PC-3 (cell line): ENCODE results near the gene KCTD2. TPM values are rescaled to one million over a fixed set of nuclear protein-coding genes. Genes with fewer than 3 reads are reported as not detected.

ENCODE experiments used
- ATAC-seq: fragments of 200-7000 bp; cut with Tn5 transposase; 2 replicates; pipeline ENCODE4 v1.9.1; 2020; ENCODE audit warnings: mild to moderate bottlenecking, moderate library complexity
- BruUV-seq: library from RNA; stranded (reverse); fragments of 400-500 nt; replicated peaks from 2 replicates; lab custom pipeline; 2021; lab: Mats Ljungman, UMichigan
- CTCF ChIA-PET: fragments of 300-600 bp; sonication (Branson Sonifier 250); formaldehyde crosslinking; loops from one replicate; lab custom pipeline; 2022; ENCODE audit warnings: antibody characterized with exemption; lab: Charles Lee
- POLR2A ChIA-PET: fragments of 300-600 bp; sonication (Branson Sonifier 250); formaldehyde crosslinking; loops from one replicate; lab custom pipeline; 2022; ENCODE audit warnings: antibody characterized with exemption; ENCODE audit not compliant: unreplicated experiment; lab: Charles Lee
- DNase-seq: peaks from one replicate; pipeline ENCODE4 v3.0.0-alpha.2; 2015
- H2AFZ ChIP-seq: fragments of 300-600 bp; sonication (generic); 2 replicates; pipeline ENCODE4 v1.6.0; 2016; ENCODE audit warnings: antibody characterized with exemption, low read length
- H3F3A ChIP-seq: fragments of 300-600 bp; sonication (generic); one replicate; pipeline ENCODE4 v1.6.0; 2017; ENCODE audit warnings: antibody characterized with exemption, low read length, control low read depth, mild to moderate bottlenecking; ENCODE audit not compliant: unreplicated experiment
- H3K27ac ChIP-seq: fragments of 300-600 bp; sonication (generic); 2 replicates; pipeline ENCODE4 v1.5.1; 2016; ENCODE audit warnings: mild to moderate bottlenecking, low read length
- H3K27me3 ChIP-seq: fragments of 300-600 bp; sonication (generic); 2 replicates; pipeline ENCODE4 v1.6.1; 2016; ENCODE audit warnings: low read length, mixed read lengths
- H3K36me3 ChIP-seq: fragments of 300-600 bp; sonication (generic); 2 replicates; pipeline ENCODE4 v1.6.1; 2016; ENCODE audit warnings: low read depth, mixed run types, low read length, mixed read lengths
- H3K4me1 ChIP-seq: fragments of 300-600 bp; sonication (generic); 2 replicates; pipeline ENCODE4 v1.5.1; 2016; ENCODE audit warnings: low read length; ENCODE audit not compliant: insufficient read depth
- H3K4me2 ChIP-seq: fragments of 300-600 bp; sonication (generic); 2 replicates; pipeline ENCODE4 v1.6.0; 2016; ENCODE audit warnings: low read length
- H3K4me3 ChIP-seq: fragments of 300-600 bp; sonication (generic); 2 replicates; pipeline ENCODE4 v1.5.1; 2016; ENCODE audit warnings: mild to moderate bottlenecking, low read length, mixed read lengths
- H3K79me2 ChIP-seq: fragments of 300-600 bp; sonication (generic); 2 replicates; pipeline ENCODE4 v1.6.1; 2017; ENCODE audit warnings: low read length, mixed read lengths
- H3K9ac ChIP-seq: fragments of 300-600 bp; sonication (generic); 2 replicates; pipeline ENCODE4 v1.6.0; 2016; ENCODE audit warnings: mild to moderate bottlenecking, low read length
- H3K9me2 ChIP-seq: fragments of 300-600 bp; sonication (generic); replicated peaks from 2 replicates; pipeline ENCODE4 v1.6.1; 2016; ENCODE audit warnings: mixed run types, low read length, mixed read lengths
- H3K9me3 ChIP-seq: fragments of 300-600 bp; sonication (generic); 2 replicates; pipeline ENCODE4 v1.6.1; 2016; ENCODE audit warnings: low read length, mixed read lengths
- H4K20me1 ChIP-seq: fragments of 300-600 bp; sonication (generic); 2 replicates; pipeline ENCODE4 v1.6.1; 2016; ENCODE audit warnings: low read length, mixed read lengths
- CTCF ChIP-seq: fragments of 300-600 bp; sonication (generic); conservative IDR thresholded peaks from 2 replicates; pipeline ENCODE4 v1.5.1; 2017; ENCODE audit warnings: antibody characterized with exemption, low read depth, mild to moderate bottlenecking, low read length
- EZH2 ChIP-seq: fragments of 300-600 bp; sonication (generic); IDR thresholded peaks from one replicate; pipeline ENCODE4 v1.6.1; 2017; ENCODE audit warnings: antibody characterized with exemption, mild to moderate bottlenecking, low read length; ENCODE audit not compliant: unreplicated experiment
- EZH2phosphoT487 ChIP-seq: fragments of 300-600 bp; sonication (generic); IDR thresholded peaks from 2 replicates; pipeline ENCODE4 v1.6.1; 2018; ENCODE audit warnings: mild to moderate bottlenecking, antibody characterized with exemption, low read length, borderline replicate concordance
- intact Hi-C: fragments of 100-400 bp; cut with micrococcal nuclease; formaldehyde crosslinking; loops from 2 replicates; pipeline ENCODE4 v1.9.0; 2023
- total RNA-seq: library from RNA; depleted of rRNA; stranded (reverse); fragments of >200 nt; gene quantifications from 2 replicates; pipeline ENCODE4 v1.2.3, GENCODE V29; 2014

Gene KCTD2
- total RNA-seq, 1 experiment from 2014 or later, result 28.0 TPM

- Histone ChIP-seq H3K79me2 (no peaks in the 10 kb centered on the region), H3K4me1 (no peaks in the 10 kb centered on the region), H3K27ac (no peak overlapping the region), H3K9ac (no peak overlapping the region), H3K36me3 (peaks cover 34% of the 10 kb centered on the region; the same call in 1 of the 2 replicates), H3F3A (no peaks in the 10 kb centered on the region), H4K20me1 (no peaks in the 10 kb centered on the region), H3K9me2 (no peaks in the 10 kb centered on the region), H3K27me3 (no peaks in the 10 kb centered on the region), H3K9me3 (no peaks in the 10 kb centered on the region), H3K4me2 (no peak overlapping the region), H3K4me3 (no peak overlapping the region), H2AFZ (no peak overlapping the region)
- intact Hi-C loops, result loop anchor here (1.0 kb wide), 1 partner anchor 142 kb away; no protein-coding TSS in a partner anchor
- peak; percentile 74 for ATAC-seq
- POLR2A ChIA-PET, result interaction anchor here (0.5 to 0.6 kb wide), 3 partner anchors 48 to 138 kb away, joined by 3 to 5 read pairs (median 4); no protein-coding TSS in a partner anchor
- CTCF ChIA-PET, result interaction anchor here (0.5 to 1.5 kb wide), 19 partner anchors 10 to 594 kb away, joined by 3 to 19 read pairs (median 5); partner anchors contain the start of gene NT5C
- no peak for TF ChIP-seq EZH2
- TF ChIP-seq CTCF, result peak; percentile 60
- BruUV-seq, result no TSS peak
- peak; percentile 60 for DNase-seq
Measured at GRCh38 chr17:75059369-75060345, 12.6 kb downstream of the KCTD2 start.

DNA sequence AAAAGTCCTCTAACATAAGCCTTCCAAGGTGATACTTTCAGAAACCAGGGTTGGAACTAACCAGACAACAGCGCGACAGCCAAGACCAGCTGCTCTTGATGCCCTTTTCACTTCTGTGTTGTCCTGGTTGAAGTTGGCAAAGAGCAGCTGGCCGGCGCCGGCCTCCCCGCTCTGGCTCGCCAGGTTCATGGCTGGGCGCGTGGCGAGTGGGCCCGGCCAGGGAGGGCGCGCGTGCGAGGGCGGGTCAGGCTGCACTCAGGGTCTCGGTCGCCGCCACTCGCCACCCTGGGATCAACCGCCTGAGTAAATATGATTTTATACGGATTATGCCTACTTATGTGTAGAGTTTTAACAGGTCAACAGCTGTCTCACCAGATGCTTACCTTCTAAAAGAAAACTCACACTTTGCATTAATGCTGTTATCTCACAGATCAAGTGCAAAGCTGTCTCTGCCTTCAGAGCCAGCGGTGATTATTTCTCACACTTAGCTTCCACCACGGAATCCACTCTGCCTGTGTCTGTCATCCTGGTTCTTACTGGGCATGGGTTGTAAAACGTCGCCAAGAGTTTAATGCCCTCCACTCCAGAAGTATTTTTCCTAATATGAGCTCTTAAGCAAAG, 13.5 kb downstream of the KCTD2 start:
- ChIA-PET POLR2A (interaction anchor here (0.5 to 0.6 kb wide), 3 partner anchors 12 to 137 kb away, joined by 3 to 5 read pairs (median 4); no protein-coding TSS in a partner anchor), CTCF (interaction anchor here (0.6 to 1.5 kb wide), 10 partner anchors 9 to 180 kb away, joined by 3 to 19 read pairs (median 6); partner anchors contain the start of gene NT5C)
- Histone ChIP-seq H2AFZ (no peak overlapping the region), H3K9me2 (no peaks in the 10 kb centered on the region), H3K4me2 (no peak overlapping the region), H3K4me3 (no peak overlapping the region), H4K20me1 (no peaks in the 10 kb centered on the region), H3K9me3 (no peaks in the 10 kb centered on the region), H3F3A (no peaks in the 10 kb centered on the region), H3K36me3 (peaks cover 34% of the 10 kb centered on the region; the same call in 1 of the 2 replicates), H3K9ac (no peak overlapping the region), H3K27ac (no peak overlapping the region), H3K79me2 (no peaks in the 10 kb centered on the region), H3K27me3 (no peaks in the 10 kb centered on the region), H3K4me1 (no peaks in the 10 kb centered on the region)
- TF ChIP-seq EZH2 (no peak), EZH2phosphoT487 (no peak), CTCF (no peak)
- intact Hi-C loops, result loop anchor here (1.0 kb wide), 1 partner anchor 141 kb away; no protein-coding TSS in a partner anchor
- DNase-seq, result no peak
- BruUV-seq, result no TSS peak
- ATAC-seq, result no peak
